Right lobe of liver (tissue), 4 donors: ENCODE results near the gene CYTH1.

ENCODE experiments used
- CTCF ChIP-seq, 4 donors: fragments of 200-600 bp in 3 of 4; fragments of 450-650 bp in 1 of 4; IDR thresholded peaks; one replicate each; pipeline versions ENCODE4 v1.5.1 to v1.8.0; 2016 to 2022; ENCODE audit warnings: antibody characterized with exemption in 4 of 4, mild to moderate bottlenecking in 2 of 4
- POLR2A ChIP-seq: fragments of 450-650 bp; IDR thresholded peaks from one replicate; pipeline ENCODE4 v1.6.1; 2017; ENCODE audit warnings: antibody characterized with exemption, mild to moderate bottlenecking
- donor health status: DM: no; HTN: no; CAD: no.
- donor health status: DM: no; HTN: no; CAD: no.
- donor health status: DM: no; HTN: yes; CAD: no.

- TF ChIP-seq CTCF (IDR thresholded peaks at IDR 0.05) (peak; percentile 20 to 50 (median 48)), POLR2A (no peak)
Measured at GRCh38 chr17:78798695-78799559, 16.9 kb upstream of the CYTH1 start.
